ENCODE data around the gene ANKS1B. TPM values are rescaled to one million over a fixed set of nuclear protein-coding genes. Genes with fewer than 3 reads are reported as not detected.
"Not testable (repeated sequence)": the region's sequence is repeated elsewhere in the genome, so short reads cannot be mapped to it uniquely, and the experiment has no call there.

Gene ANKS1B
- total RNA-seq, 2 experiments from 2014 or later = not detected

DNA sequence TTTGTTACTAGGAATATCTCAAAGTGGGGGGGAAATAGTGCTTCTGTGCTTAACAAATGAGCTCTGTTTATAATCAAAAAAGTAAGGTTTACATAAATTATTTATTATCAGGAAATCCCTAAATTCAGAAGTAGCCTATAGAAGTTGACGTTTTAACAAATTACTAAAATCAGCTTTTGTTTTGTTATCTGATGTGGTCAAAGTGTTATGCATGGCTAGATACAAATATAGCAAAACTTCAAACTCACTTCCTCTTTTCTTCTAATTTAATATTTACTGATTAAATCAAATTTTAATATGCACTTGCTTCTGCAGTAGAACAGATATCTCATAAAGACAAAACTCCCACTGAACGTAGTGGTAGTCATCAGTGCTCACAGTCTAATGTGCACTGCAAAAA, 289.7 kb downstream of the ANKS1B start:
- Mint-ChIP-seq H3K36me3 (ENCODE audit: low read depth) (no peaks in the 10 kb centered on the region), H3K4me3 (no peak overlapping the region), H3K27ac (no peak overlapping the region), H3K27me3 (ENCODE audit: low read depth) (no peaks in the 10 kb centered on the region), H3K9me3 (peaks cover 12% of the 10 kb centered on the region), H3K4me1 (ENCODE audit: low read depth) (no peaks in the 10 kb centered on the region)
- DNase-seq = no peak
- intact Hi-C loops (cut with micrococcal nuclease) = no loop called here
- CTCF ChIA-PET = no interaction called here

- no peaks in the 10 kb centered on the region for H3K27me3 Mint-ChIP-seq (ENCODE audit: low read depth)
- CTCF ChIA-PET = interaction anchor here (0.6 kb wide), 2 partner anchors 9 to 16 kb away, joined by 3 to 4 read pairs; no protein-coding TSS in a partner anchor
- intact Hi-C loops (cut with micrococcal nuclease) = no loop called here
- no peaks in the 10 kb centered on the region for H3K36me3 Mint-ChIP-seq (ENCODE audit: low read depth)
- H3K27ac Mint-ChIP-seq = no peak overlapping the region
- H3K4me1 Mint-ChIP-seq (ENCODE audit: low read depth) = no peaks in the 10 kb centered on the region
- no peak for DNase-seq
- peaks cover 8% of the 10 kb centered on the region for H3K9me3 Mint-ChIP-seq
- H3K4me3 Mint-ChIP-seq = no peak overlapping the region
Observed at GRCh38 chr12:99686142-99686541, 298.6 kb downstream of the ANKS1B start.

DNA sequence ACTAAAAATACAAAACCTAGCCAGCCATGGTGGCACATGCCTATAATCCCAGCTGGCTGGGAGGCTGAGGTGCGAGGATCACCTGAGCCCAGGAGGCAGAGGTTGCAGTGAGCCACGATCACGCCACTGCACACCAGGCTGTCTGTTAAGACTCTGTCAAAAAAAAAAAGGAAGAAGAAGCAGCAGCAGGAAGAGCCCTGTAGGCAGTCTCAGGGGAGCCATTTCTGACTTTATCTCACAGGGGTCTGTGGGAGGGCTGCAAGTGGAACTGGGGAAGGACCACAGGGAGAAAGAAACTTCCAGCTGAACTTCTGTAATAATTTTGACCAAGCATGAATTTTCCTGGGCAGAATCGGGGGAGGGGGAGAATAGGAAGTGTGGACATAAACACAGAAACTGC, 304.5 kb downstream of the ANKS1B start:
- Mint-ChIP-seq H3K27ac (no peak overlapping the region), H3K36me3 (ENCODE audit: low read depth) (no peaks in the 10 kb centered on the region), H3K4me3 (no peak overlapping the region), H3K9me3 (peaks cover 8% of the 10 kb centered on the region), H3K4me1 (ENCODE audit: low read depth) (no peaks in the 10 kb centered on the region), H3K27me3 (ENCODE audit: low read depth) (no peaks in the 10 kb centered on the region)
- CTCF ChIA-PET = interaction anchor here (1.3 kb wide), 1 partner anchor 11 kb away, joined by 3 read pairs; no protein-coding TSS in a partner anchor
- intact Hi-C loops (cut with micrococcal nuclease) = no loop called here
- no peak for DNase-seq

- no peaks in the 10 kb centered on the region for H3K36me3 Mint-ChIP-seq (ENCODE audit: low read depth)
- no peaks in the 10 kb centered on the region for H3K27me3 Mint-ChIP-seq (ENCODE audit: low read depth)
- DNase-seq = no peak
- no peak overlapping the region for H3K4me3 Mint-ChIP-seq
- no peak overlapping the region for H3K27ac Mint-ChIP-seq
- no peaks in the 10 kb centered on the region for H3K4me1 Mint-ChIP-seq (ENCODE audit: low read depth)
- CTCF ChIA-PET = no interaction called here
- intact Hi-C loops (cut with micrococcal nuclease) = no loop called here
- H3K9me3 Mint-ChIP-seq = peaks cover 2% of the 10 kb centered on the region
Observed at GRCh38 chr12:99670635-99671034, 314.1 kb downstream of the ANKS1B start.

DNA sequence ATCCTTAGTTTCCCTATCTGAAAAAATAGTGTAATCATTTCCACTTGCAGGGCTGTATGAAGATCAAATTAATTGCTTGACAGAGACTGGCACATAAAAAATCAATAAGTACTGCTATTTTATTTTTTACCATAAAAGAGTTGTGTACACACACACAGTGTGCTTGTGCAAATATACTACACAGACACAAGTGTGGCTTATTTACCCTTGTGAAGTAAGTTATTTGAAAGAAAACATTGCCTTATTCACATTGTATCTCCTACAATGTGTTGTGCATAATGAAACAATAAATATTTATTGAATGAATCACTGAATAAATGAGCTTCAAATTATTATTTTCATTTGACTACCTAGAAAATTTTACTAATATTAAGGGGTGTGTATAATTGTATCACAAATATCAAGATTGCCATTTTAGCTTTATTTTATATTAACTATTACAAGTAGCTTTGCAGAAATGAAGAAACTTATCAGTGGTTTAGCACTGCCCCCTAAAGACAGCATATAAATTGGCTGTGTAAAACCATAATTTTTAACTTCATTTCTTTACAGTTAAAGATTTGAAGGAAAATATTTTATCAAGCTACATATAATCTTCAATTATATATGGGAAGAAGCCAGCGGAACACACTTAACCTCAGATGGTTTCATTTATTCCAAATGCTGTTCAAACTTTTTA, 325.9 kb downstream of the ANKS1B start:
- Mint-ChIP-seq H3K9me3 (peaks cover 3% of the 10 kb centered on the region), H3K4me1 (ENCODE audit: low read depth) (no peaks in the 10 kb centered on the region), H3K4me3 (no peak overlapping the region), H3K36me3 (ENCODE audit: low read depth) (no peaks in the 10 kb centered on the region), H3K27me3 (ENCODE audit: low read depth) (no peaks in the 10 kb centered on the region), H3K27ac (no peak overlapping the region)
- CTCF ChIA-PET = interaction anchor here (0.6 kb wide), 1 partner anchor 78 kb away, joined by 3 read pairs; no protein-coding TSS in a partner anchor
- intact Hi-C loops (cut with micrococcal nuclease) = loop anchor here (1.0 kb wide), 1 partner anchor 616 kb away; no protein-coding TSS in a partner anchor
- no peak for DNase-seq

- H3K9me3 Mint-ChIP-seq = no peaks in the 10 kb centered on the region
- CTCF ChIA-PET = no interaction called here
- H3K27ac Mint-ChIP-seq = no peak overlapping the region
- no peaks in the 10 kb centered on the region for H3K4me1 Mint-ChIP-seq (ENCODE audit: low read depth)
- no peak overlapping the region for H3K4me3 Mint-ChIP-seq
- no peaks in the 10 kb centered on the region for H3K36me3 Mint-ChIP-seq (ENCODE audit: low read depth)
- intact Hi-C loops (cut with micrococcal nuclease) = no loop called here
- no peak for DNase-seq
- H3K27me3 Mint-ChIP-seq (ENCODE audit: low read depth) = no peaks in the 10 kb centered on the region
Observed at GRCh38 chr12:99649551-99649950, 335.2 kb downstream of the ANKS1B start.

DNA sequence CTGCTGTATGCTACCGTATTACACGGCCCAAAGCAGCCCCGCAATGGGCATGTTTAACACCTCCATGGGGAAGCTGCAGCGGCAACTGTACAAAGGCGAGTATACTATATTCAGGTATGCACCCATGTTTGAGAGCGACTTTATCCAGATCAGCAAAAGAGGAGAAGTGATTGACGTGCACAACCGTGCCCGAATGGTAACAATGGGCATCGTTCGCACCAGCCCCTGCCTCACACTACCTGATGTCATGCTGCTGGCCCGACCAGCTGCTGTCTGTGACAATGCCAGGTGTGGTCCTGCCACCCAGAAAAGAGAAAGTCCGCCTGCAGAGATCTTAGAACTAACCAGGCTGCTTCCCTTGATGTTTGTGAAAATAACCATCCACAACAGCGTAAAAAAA, 336.6 kb downstream of the ANKS1B start:
- Mint-ChIP-seq H3K4me3 (no peak overlapping the region), H3K27ac (no peak overlapping the region), H3K9me3 (no peaks in the 10 kb centered on the region), H3K36me3 (ENCODE audit: low read depth) (no peaks in the 10 kb centered on the region), H3K4me1 (ENCODE audit: low read depth) (no peaks in the 10 kb centered on the region), H3K27me3 (ENCODE audit: low read depth) (no peaks in the 10 kb centered on the region)
- CTCF ChIA-PET = no interaction called here
- intact Hi-C loops (cut with micrococcal nuclease) = no loop called here
- no peak for DNase-seq

DNA sequence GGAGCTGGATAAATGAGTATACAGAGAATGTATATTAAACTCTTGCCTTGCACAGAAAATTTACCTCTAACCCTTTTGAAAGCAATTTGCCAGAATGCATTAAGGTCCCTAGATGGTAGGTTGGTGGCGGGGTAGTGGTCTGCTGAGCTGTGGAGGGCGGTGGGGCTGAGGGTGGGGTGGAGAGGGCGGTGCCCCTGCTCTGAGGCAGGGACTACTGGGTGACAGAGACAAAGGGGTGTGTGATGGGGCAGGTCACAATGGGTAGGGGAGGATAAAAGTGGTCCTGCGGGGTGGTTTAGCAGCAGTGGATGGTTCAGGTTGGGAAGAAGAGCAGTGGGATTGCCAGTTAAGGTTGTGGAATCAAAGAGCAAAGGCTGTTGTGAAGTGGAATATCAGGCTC, 337.3 kb downstream of the ANKS1B start, which contains the start of gene GARIN6:
GARIN6 (plus strand) TSS at position 301 of the 400 bp plus-strand sequence. CDS start 422 bp downstream, outside the sequence.
- H3K4me3 Mint-ChIP-seq = no peak within 1 kb of the TSS
- no peaks in the 10 kb centered on the region for H3K9me3 Mint-ChIP-seq
- no peak within 1 kb of the TSS for H3K27ac Mint-ChIP-seq
- H3K36me3 Mint-ChIP-seq (ENCODE audit: low read depth) = no peaks in the 10 kb centered on the region
- intact Hi-C loops (cut with micrococcal nuclease) = no loop called here
- H3K27me3 Mint-ChIP-seq (ENCODE audit: low read depth) = no peaks in the 10 kb centered on the region
- no peak for DNase-seq
- no peaks in the 10 kb centered on the region for H3K4me1 Mint-ChIP-seq (ENCODE audit: low read depth)
- CTCF ChIA-PET = no interaction called here

- H3K9me3 Mint-ChIP-seq = no peaks in the 10 kb centered on the region
- no peaks in the 10 kb centered on the region for H3K4me1 Mint-ChIP-seq (ENCODE audit: low read depth)
- intact Hi-C loops (cut with micrococcal nuclease) = no loop called here
- no peaks in the 10 kb centered on the region for H3K36me3 Mint-ChIP-seq (ENCODE audit: low read depth)
- CTCF ChIA-PET = no interaction called here
- no peak for DNase-seq
- H3K4me3 Mint-ChIP-seq = no peak overlapping the region
- no peaks in the 10 kb centered on the region for H3K27me3 Mint-ChIP-seq (ENCODE audit: low read depth)
- H3K27ac Mint-ChIP-seq = no peak overlapping the region
Observed at GRCh38 chr12:99644629-99645028, 340.1 kb downstream of the ANKS1B start.

DNA sequence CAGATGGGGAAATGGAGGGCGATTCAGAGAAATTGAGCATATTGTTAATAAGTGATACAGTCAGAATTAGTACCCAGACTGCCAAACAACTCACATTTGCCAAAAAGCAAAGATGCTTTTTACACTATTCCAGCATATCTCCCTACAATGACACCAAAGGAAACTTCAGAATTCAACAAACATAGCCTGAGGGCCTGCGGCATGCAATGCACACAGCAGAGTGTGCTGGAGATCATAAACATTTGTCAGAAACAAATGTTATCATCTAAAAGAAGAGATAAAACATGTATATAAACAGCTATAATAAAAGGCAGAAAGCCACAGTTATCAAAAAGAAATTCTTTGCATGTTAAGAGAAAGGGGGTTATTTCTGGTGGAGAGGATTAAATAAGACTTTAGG, 357.3 kb downstream of the ANKS1B start:
- H3K4me1 Mint-ChIP-seq (ENCODE audit: low read depth) = no peaks in the 10 kb centered on the region
- DNase-seq = no peak
- peaks cover 3% of the 10 kb centered on the region for H3K9me3 Mint-ChIP-seq
- no peak overlapping the region for H3K4me3 Mint-ChIP-seq
- no peaks in the 10 kb centered on the region for H3K27me3 Mint-ChIP-seq (ENCODE audit: low read depth)
- CTCF ChIA-PET = no interaction called here
- H3K27ac Mint-ChIP-seq = no peak overlapping the region
- H3K36me3 Mint-ChIP-seq (ENCODE audit: low read depth) = no peaks in the 10 kb centered on the region
- intact Hi-C loops (cut with micrococcal nuclease) = no loop called here

DNA sequence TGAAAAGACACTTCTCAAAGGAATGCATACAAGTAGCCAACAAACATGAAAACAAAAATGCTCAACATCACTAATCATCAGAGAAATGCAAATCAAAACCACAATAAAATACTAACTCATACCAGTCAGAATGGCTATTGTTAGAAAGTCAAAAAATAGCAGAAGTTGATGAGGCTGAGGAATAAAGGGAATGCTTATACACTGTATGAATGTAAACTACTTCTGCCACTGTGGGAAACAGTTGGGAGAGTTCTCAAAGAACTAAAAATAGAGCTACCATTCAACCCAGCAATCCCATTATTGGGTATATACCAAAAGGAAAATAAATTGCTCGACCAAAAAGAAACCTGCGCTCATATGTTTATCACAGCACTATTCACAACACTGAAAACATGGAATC, 360.1 kb downstream of the ANKS1B start:
- CTCF ChIA-PET; intact Hi-C loops (cut with micrococcal nuclease); H3K27ac Mint-ChIP-seq; H3K27me3 Mint-ChIP-seq (ENCODE audit: low read depth); DNase-seq; H3K36me3 Mint-ChIP-seq (ENCODE audit: low read depth); H3K4me3 Mint-ChIP-seq; H3K4me1 Mint-ChIP-seq (ENCODE audit: low read depth): not testable (repeated sequence)
- H3K9me3 Mint-ChIP-seq = peaks cover 12% of the 10 kb centered on the region

- no peaks in the 10 kb centered on the region for H3K4me1 Mint-ChIP-seq (ENCODE audit: low read depth)
- no peaks in the 10 kb centered on the region for H3K36me3 Mint-ChIP-seq (ENCODE audit: low read depth)
- H3K4me3 Mint-ChIP-seq = no peak overlapping the region
- intact Hi-C loops (cut with micrococcal nuclease) = loop anchor here (1.0 to 2.0 kb wide), 2 partner anchors 233 to 577 kb away; no protein-coding TSS in a partner anchor
- H3K27me3 Mint-ChIP-seq (ENCODE audit: low read depth) = no peaks in the 10 kb centered on the region
- DNase-seq = no peak
- H3K27ac Mint-ChIP-seq = no peak overlapping the region
- CTCF ChIA-PET = interaction anchor here (0.6 to 1.5 kb wide), 2 partner anchors 44 to 576 kb away, joined by 5 to 8 read pairs; no protein-coding TSS in a partner anchor
- H3K9me3 Mint-ChIP-seq = peaks cover 16% of the 10 kb centered on the region
Observed at GRCh38 chr12:99620159-99620479, 364.6 kb downstream of the ANKS1B start.

All from activated naive CD4-positive, alpha-beta T cell treated with anti-CD3 and anti-CD28 coated beads for 36 hours (primary cell).